Limb (tissue), 2 donors: ENCODE results near the gene HBQ1.
A peak's percentile ranks its signal among the peaks of the same experiment; 100 is the strongest.
"Not testable (repeated sequence)": the region's sequence is repeated elsewhere in the genome, so short reads cannot be mapped to it uniquely, and the experiment has no call there.

Experiments used
- DNase-seq, 2 donors: peaks; one replicate each; pipeline ENCODE4 v3.0.0-alpha.2; 2016; ENCODE audit errors: extremely low spot score in 2 of 2

The HBQ1 gene

GRCh38 chr16:204046-204445 is 23.8 kb downstream of the HBQ1 start:
- not testable (repeated sequence) for DNase-seq

- DNase-seq: not testable (repeated sequence)
Observed at GRCh38 chr16:209359-209758, 29.1 kb downstream of the HBQ1 start.

GRCh38 chr16:211631-212180 is 31.4 kb downstream of the HBQ1 start:
- not testable (repeated sequence) for DNase-seq

- no peak for DNase-seq
Observed at GRCh38 chr16:212999-213398, 32.7 kb downstream of the HBQ1 start.

- no peak for DNase-seq
Observed at GRCh38 chr16:220021-220420, 39.8 kb downstream of the HBQ1 start.

- DNase-seq: no peak
Observed at GRCh38 chr16:228151-228851, 48.0 kb downstream of the HBQ1 start.

- peak; percentile 87 to 96 for DNase-seq
Observed at GRCh38 chr16:228852-229730, 48.8 kb downstream of the HBQ1 start, which contains the start of gene LUC7L. Gene LUC7L (minus strand): TSS chr16:229449. CDS start chr16:229339, 110 bp downstream.

- no peak for DNase-seq
Observed at GRCh38 chr16:229731-230281, 49.5 kb downstream of the HBQ1 start.

- DNase-seq: not testable (repeated sequence)
Observed at GRCh38 chr16:230351-230750, 50.1 kb downstream of the HBQ1 start.
